BLaER1 (cell line): ENCODE data around the gene CDH23.

Source experiments
- H3K27ac ChIP-seq: shearing (Covaris generic); formaldehyde crosslinking; 2 replicates; pipeline ENCODE4 v1.8.1; 2022
- H3K27me3 ChIP-seq: shearing (Covaris generic); formaldehyde crosslinking; 2 replicates; pipeline ENCODE4 v1.8.1; 2022
- H3K36me3 ChIP-seq: shearing (Covaris generic); formaldehyde crosslinking; 2 replicates; pipeline ENCODE4 v1.8.1; 2022
- H3K4me1 ChIP-seq: shearing (Covaris generic); formaldehyde crosslinking; 2 replicates; pipeline ENCODE4 v1.8.1; 2022
- H3K4me2 ChIP-seq: shearing (Covaris generic); formaldehyde crosslinking; 2 replicates; pipeline ENCODE4 v1.8.1; 2022
- H3K4me3 ChIP-seq: shearing (Covaris generic); formaldehyde crosslinking; 2 replicates; pipeline ENCODE4 v1.8.1; 2022
- H3K9ac ChIP-seq: shearing (Covaris generic); formaldehyde crosslinking; 2 replicates; pipeline ENCODE4 v1.8.1; 2022
- H3K9me3 ChIP-seq: shearing (Covaris generic); formaldehyde crosslinking; 2 replicates; pipeline ENCODE4 v1.8.1; 2022
- H4K20me1 ChIP-seq: shearing (Covaris generic); formaldehyde crosslinking; 2 replicates; pipeline ENCODE4 v1.8.1; 2022
- Cebpa-rat ChIP-seq: shearing (Covaris generic); IDR thresholded peaks from 2 replicates; pipeline ENCODE4 v1.8.1; 2022

CDH23 gene

DNA sequence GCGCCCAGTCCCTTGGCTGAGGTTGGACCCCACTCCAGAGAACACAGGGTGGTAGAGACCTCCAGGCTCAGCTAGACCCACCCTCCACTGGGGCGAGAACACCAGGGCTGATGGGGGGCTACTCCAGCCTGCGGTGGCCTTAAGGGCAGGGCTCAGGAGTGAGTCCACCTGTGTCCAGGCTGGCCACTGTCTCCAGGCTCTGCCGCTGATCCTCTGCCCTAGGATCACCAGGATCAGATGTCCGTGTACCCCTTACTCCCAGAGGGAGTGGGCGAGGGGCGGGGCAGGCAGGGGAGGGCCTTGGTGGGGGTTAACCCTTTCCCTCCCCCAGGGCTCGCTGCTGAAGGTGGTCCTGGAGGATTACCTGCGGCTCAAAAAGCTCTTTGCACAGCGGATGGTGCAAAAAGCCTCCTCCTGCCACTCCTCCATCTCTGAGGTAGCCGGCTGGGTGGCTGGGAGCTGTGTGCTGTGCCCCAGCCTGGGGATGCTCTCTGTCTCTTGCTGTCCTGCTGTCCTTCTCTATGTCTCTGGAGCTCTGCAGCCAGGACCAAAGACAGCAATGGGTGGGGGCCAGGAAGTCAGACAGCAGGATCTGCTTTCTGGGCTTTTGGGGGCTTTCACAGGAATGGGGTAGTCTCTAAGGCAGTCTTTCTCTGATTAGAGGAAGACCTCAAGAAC is 416.3 kb downstream of the CDH23 start:
- no peak overlapping the region for H3K4me2 ChIP-seq
- H3K9ac ChIP-seq, result no peak overlapping the region
- peaks cover 9% of the 10 kb centered on the region for H3K4me1 ChIP-seq
- no peak overlapping the region for H3K4me3 ChIP-seq
- H3K27me3 ChIP-seq, result no peaks in the 10 kb centered on the region
- TF ChIP-seq Cebpa-rat, result no peak
- H3K36me3 ChIP-seq, result peaks cover 35% of the 10 kb centered on the region
- peaks cover 48% of the 10 kb centered on the region for H4K20me1 ChIP-seq
- H3K27ac ChIP-seq, result no peak overlapping the region
- no peaks in the 10 kb centered on the region for H3K9me3 ChIP-seq

GRCh38 chr10:71814922-71815411 is 418.2 kb downstream of the CDH23 start:
- H3K4me3 ChIP-seq, result no peak overlapping the region
- no peaks in the 10 kb centered on the region for H3K9me3 ChIP-seq
- H4K20me1 ChIP-seq, result peaks cover 68% of the 10 kb centered on the region
- H3K9ac ChIP-seq, result no peak overlapping the region
- H3K36me3 ChIP-seq, result peaks cover 54% of the 10 kb centered on the region
- H3K27ac ChIP-seq, result no peak overlapping the region
- H3K4me1 ChIP-seq, result peaks cover 9% of the 10 kb centered on the region
- no peak for TF ChIP-seq Cebpa-rat
- H3K27me3 ChIP-seq, result no peaks in the 10 kb centered on the region
- no peak overlapping the region for H3K4me2 ChIP-seq

DNA sequence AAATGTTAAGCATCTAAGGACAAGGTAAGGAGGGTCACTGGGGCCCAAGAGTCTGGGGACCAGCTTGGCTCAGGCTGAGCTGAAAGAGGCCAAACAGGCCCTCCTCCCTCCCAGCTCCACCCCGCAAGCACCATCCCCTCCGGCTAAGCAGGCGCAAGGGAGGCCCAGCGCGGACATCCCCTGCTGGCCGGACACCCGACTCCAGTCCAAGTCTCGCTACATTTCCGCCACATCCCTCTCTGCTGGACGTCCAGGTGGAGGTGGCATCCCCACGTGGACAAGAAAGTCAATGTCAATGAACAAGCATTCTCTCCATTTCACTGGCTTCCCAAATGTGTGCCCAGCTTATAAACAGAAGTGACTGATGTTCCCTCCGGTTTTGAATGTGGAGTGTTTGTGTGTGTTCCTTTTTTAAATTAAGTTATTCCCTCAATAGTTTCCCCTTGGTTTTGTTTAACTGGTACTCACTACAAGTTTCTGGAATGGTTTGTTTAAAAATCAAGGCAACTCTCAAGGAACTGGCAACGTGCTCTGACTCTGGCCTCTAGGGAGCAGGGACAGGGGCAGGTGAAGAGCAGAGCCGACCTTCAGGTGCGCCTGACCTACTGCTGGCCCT is 418.9 kb downstream of the CDH23 start:
- no peak for TF ChIP-seq Cebpa-rat
- peaks cover 69% of the 10 kb centered on the region for H4K20me1 ChIP-seq
- peaks cover 9% of the 10 kb centered on the region for H3K4me1 ChIP-seq
- H3K9me3 ChIP-seq, result no peaks in the 10 kb centered on the region
- no peak overlapping the region for H3K27ac ChIP-seq
- H3K4me2 ChIP-seq, result no peak overlapping the region
- H3K4me3 ChIP-seq, result no peak overlapping the region
- H3K36me3 ChIP-seq, result peaks cover 60% of the 10 kb centered on the region
- no peaks in the 10 kb centered on the region for H3K27me3 ChIP-seq
- H3K9ac ChIP-seq, result no peak overlapping the region

DNA sequence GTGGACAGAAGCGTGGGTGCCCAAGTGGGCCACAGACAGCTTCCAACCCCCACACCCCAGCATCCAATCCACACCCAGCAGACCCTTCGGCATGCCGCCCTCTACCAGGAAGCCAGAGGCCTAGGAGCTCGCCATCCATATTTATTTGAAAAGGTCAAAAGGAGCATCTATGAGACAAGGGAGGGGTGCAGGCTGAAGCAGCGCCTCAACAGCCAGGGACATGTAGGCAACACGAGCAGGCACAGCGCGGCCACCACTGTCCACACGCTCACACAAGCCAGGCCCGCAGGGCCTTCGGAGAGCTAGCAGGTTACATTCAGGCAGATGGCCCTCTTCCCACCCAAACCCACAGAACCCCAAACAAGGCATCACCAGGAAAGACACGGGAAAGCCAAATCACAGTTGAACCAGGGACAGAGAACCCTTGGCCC is 419.7 kb downstream of the CDH23 start:
- H3K36me3 ChIP-seq, result peaks cover 69% of the 10 kb centered on the region

GRCh38 chr10:71816936-71817618 is 420.4 kb downstream of the CDH23 start:
- Histone ChIP-seq H4K20me1 (peaks cover 83% of the 10 kb centered on the region), H3K36me3 (peaks cover 75% of the 10 kb centered on the region), H3K4me3 (no peak overlapping the region), H3K27me3 (no peaks in the 10 kb centered on the region), H3K4me2 (no peak overlapping the region), H3K4me1 (peaks cover 7% of the 10 kb centered on the region), H3K9ac (no peak overlapping the region), H3K9me3 (no peaks in the 10 kb centered on the region), H3K27ac (no peak overlapping the region)
- TF ChIP-seq Cebpa-rat, result no peak

More for the DNA sequence above, 419.7 kb downstream of the CDH23 start:
- Histone ChIP-seq H3K4me1 (peaks cover 9% of the 10 kb centered on the region), H3K9me3 (no peaks in the 10 kb centered on the region), H3K9ac (no peak overlapping the region), H4K20me1 (peaks cover 77% of the 10 kb centered on the region), H3K27ac (no peak overlapping the region), H3K4me3 (no peak overlapping the region), H3K4me2 (no peak overlapping the region), H3K27me3 (no peaks in the 10 kb centered on the region)
- no peak for TF ChIP-seq Cebpa-rat

DNA sequence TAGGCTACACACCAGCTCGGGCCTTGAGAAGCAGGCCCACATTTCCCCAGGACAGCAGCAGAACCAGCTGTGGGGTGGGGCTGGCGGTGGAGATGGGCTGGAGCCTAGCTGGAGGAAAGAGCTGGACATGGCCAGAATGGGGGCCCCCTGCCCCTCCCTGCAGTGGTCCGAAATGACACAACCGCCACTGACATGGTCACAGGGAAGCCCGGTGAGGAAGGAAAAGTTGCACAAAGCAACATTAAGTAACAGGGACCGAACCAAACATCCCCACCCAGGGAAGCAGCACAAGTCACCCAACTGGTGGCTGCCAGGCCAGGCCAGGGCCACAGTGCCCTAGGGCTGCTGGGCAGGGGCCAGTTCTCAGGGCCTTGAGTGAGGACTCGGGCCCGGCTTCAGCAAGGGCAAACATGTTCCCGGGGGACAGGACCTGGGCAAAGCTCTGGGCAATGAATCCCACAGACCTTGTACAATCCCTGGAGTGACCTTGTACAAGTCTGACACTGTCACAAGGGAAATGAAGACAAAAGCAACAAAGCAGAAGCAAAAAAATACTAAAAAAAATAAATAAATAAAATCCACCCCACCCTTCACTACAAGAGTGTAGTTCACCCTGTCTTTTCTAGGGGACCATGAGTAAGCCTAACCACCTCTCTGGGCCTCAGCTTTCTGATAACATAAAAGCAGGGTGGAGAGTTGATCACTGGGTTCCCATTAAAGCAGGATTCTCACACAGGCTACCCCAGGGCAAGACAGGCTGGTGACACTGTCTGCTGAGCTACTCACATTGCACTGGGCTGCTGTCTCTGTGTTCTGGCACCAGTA is 421.3 kb downstream of the CDH23 start:
- peaks cover 85% of the 10 kb centered on the region for H3K36me3 ChIP-seq

GRCh38 chr10:71818674-71819260 is 422.0 kb downstream of the CDH23 start:
- Histone ChIP-seq H3K36me3 (peaks cover 92% of the 10 kb centered on the region), H3K4me1 (0 out of 2 replicates have a peak, but pooled peaks cover 6% of the 10 kb centered on the region), H3K9ac (no peak overlapping the region), H3K9me3 (no peaks in the 10 kb centered on the region), H4K20me1 (peaks cover 94% of the 10 kb centered on the region), H3K27ac (no peak overlapping the region), H3K4me3 (no peak overlapping the region), H3K4me2 (no peak overlapping the region), H3K27me3 (no peaks in the 10 kb centered on the region)
- no peak for TF ChIP-seq Cebpa-rat

More for the DNA sequence above, 421.3 kb downstream of the CDH23 start:
- H3K9me3 ChIP-seq, result no peaks in the 10 kb centered on the region
- H3K27me3 ChIP-seq, result no peaks in the 10 kb centered on the region
- H3K9ac ChIP-seq, result no peak overlapping the region
- 0 out of 2 replicates have a peak, but pooled peaks cover under 1% of the 10 kb centered on the region for H3K4me1 ChIP-seq
- no peak overlapping the region for H3K4me2 ChIP-seq
- no peak overlapping the region for H3K4me3 ChIP-seq
- H4K20me1 ChIP-seq, result peaks cover 93% of the 10 kb centered on the region
- TF ChIP-seq Cebpa-rat, result no peak
- no peak overlapping the region for H3K27ac ChIP-seq

GRCh38 chr10:71819441-71819861 is 422.7 kb downstream of the CDH23 start:
- peaks cover 93% of the 10 kb centered on the region for H4K20me1 ChIP-seq
- H3K4me2 ChIP-seq, result no peak overlapping the region
- H3K4me3 ChIP-seq, result no peak overlapping the region
- TF ChIP-seq Cebpa-rat, result no peak
- peaks cover 98% of the 10 kb centered on the region for H3K36me3 ChIP-seq
- H3K27ac ChIP-seq, result no peak overlapping the region
- no peaks in the 10 kb centered on the region for H3K27me3 ChIP-seq
- H3K9ac ChIP-seq, result no peak overlapping the region
- 0 out of 2 replicates have a peak, but pooled peaks cover 6% of the 10 kb centered on the region for H3K4me1 ChIP-seq
- H3K9me3 ChIP-seq, result no peaks in the 10 kb centered on the region

DNA sequence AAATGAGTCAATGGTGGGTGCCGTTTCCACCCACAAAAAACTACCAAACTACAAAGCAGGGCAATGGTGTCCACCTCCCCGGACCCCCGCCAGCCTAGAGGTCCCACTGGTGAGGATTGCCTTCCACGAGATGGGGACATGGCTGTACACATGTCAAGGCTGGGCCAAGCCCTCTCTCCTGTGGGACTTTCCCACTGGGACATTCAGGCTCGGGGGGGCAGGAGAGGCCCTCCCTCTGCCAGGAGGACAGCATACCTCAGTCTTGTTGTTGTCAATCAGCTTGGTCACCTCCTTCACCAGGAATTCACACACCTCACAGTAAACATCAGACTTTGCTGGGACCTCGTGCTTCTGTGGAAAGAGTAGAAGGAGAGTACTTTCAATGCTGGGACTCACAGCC is 423.3 kb downstream of the CDH23 start:
- Histone ChIP-seq H3K4me2 (no peak overlapping the region), H3K36me3 (peaks cover 99% of the 10 kb centered on the region), H4K20me1 (peaks cover 93% of the 10 kb centered on the region)

More for the DNA sequence above, 423.3 kb downstream of the CDH23 start:
- no peaks in the 10 kb centered on the region for H3K9me3 ChIP-seq
- no peak overlapping the region for H3K4me3 ChIP-seq
- H3K27me3 ChIP-seq, result no peaks in the 10 kb centered on the region
- H3K4me1 ChIP-seq, result 0 out of 2 replicates have a peak, but pooled peaks cover 6% of the 10 kb centered on the region
- no peak overlapping the region for H3K9ac ChIP-seq
- no peak overlapping the region for H3K27ac ChIP-seq
- no peak for TF ChIP-seq Cebpa-rat
